NCI-H2171 (cell line): ENCODE data around the gene HRH2.

Experiments
- DNase-seq: peaks from one replicate; lab custom pipeline; 2025; lab: John Stamatoyannopoulos, UW

Gene HRH2

GRCh38 chr5:175692996-175693710, 35.3 kb downstream of the HRH2 start:
- no peak for DNase-seq

GRCh38 chr5:175693741-175694140, 35.9 kb downstream of the HRH2 start:
- no peak for DNase-seq

- DNase-seq, result no peak
Measured at GRCh38 chr5:175694371-175695160, 36.7 kb downstream of the HRH2 start.

- no peak for DNase-seq
Measured at GRCh38 chr5:175695161-175696126, 37.6 kb downstream of the HRH2 start.

GRCh38 chr5:175696139-175696854, 38.4 kb downstream of the HRH2 start:
- DNase-seq, result no peak

- DNase-seq, result no peak
Measured at GRCh38 chr5:175696855-175697198, 39.0 kb downstream of the HRH2 start.

- DNase-seq, result no peak
Measured at GRCh38 chr5:175697846-175698245, 40.0 kb downstream of the HRH2 start.

- no peak for DNase-seq
Measured at GRCh38 chr5:175698401-175699115, 40.7 kb downstream of the HRH2 start.

GRCh38 chr5:175700991-175701390, 43.1 kb downstream of the HRH2 start:
- no peak for DNase-seq

- no peak for DNase-seq
Measured at GRCh38 chr5:175701797-175702196, 43.9 kb downstream of the HRH2 start.

GRCh38 chr5:175706499-175706898, 48.6 kb downstream of the HRH2 start:
- no peak for DNase-seq

GRCh38 chr5:175707751-175708375, 50.0 kb downstream of the HRH2 start:
- no peak for DNase-seq

GRCh38 chr5:175709276-175709781, 51.5 kb downstream of the HRH2 start:
- DNase-seq, result no peak

- DNase-seq, result no peak
Measured at GRCh38 chr5:175710326-175710725, 52.5 kb downstream of the HRH2 start.

- DNase-seq, result no peak
Measured at GRCh38 chr5:175711031-175711430, 53.2 kb downstream of the HRH2 start.

GRCh38 chr5:175711472-175712312, 53.8 kb downstream of the HRH2 start:
- no peak for DNase-seq

- no peak for DNase-seq
Measured at GRCh38 chr5:175712313-175712680, 54.4 kb downstream of the HRH2 start.

- DNase-seq, result no peak
Measured at GRCh38 chr5:175712681-175713085, 54.8 kb downstream of the HRH2 start.

- DNase-seq, result no peak
Measured at GRCh38 chr5:175713930-175714329, 56.1 kb downstream of the HRH2 start.
